Naive thymus-derived CD4-positive, alpha-beta T cell (primary cell): Measurements from ENCODE around the gene CACHD1. TPM values are rescaled to one million over a fixed set of nuclear protein-coding genes. Genes with fewer than 3 reads are reported as not detected.
"Not testable (repeated sequence)": the region's sequence is repeated elsewhere in the genome, so short reads cannot be mapped to it uniquely, and the experiment has no call there.

Experiments used
- ATAC-seq: fragments of 150-1000 bp; cut with Tn5 transposase; 2 replicates; pipeline ENCODE4 v1.10.0; 2021; ENCODE audit warnings: mild to moderate bottlenecking, moderate library complexity
- CTCF ChIA-PET: fragments of 350-600 bp; sonication (Branson Sonifier 250); formaldehyde crosslinking; loops from one replicate; lab custom pipeline; 2021; ENCODE audit warnings: antibody characterized with exemption; lab: Charles Lee
- POLR2A ChIA-PET: fragments of 350-600 bp; sonication (Branson Sonifier 250); formaldehyde crosslinking; loops from one replicate; lab custom pipeline; 2021; ENCODE audit warnings: antibody characterized with exemption, inconsistent platforms; lab: Charles Lee
- DNase-seq, 9 donors: peaks; one replicate each; pipeline versions ENCODE4 v3.0.0 to v3.0.0-alpha.2; 2020 to 2022; ENCODE audit warnings: mixed read lengths in 1 of 9
- H3K27ac ChIP-seq: one replicate; pipeline ENCODE4 v1.7.0; 2013; ENCODE audit warnings: mild to moderate bottlenecking, low read depth, low read length, moderate library complexity
- H3K27me3 ChIP-seq, 2 donors: one replicate each; pipeline ENCODE4 v1.7.0; 2013; ENCODE audit warnings: low read length in 2 of 2, mild to moderate bottlenecking in 2 of 2, moderate library complexity in 2 of 2; ENCODE audit not compliant: control insufficient read depth in 2 of 2, insufficient read depth in 2 of 2
- H3K36me3 ChIP-seq, 3 experiments: 1 replicate in 2 of 3; 2 replicates in 1 of 3; pipeline ENCODE4 v1.7.0; 2013; ENCODE audit warnings: low read length in 3 of 3, mild to moderate bottlenecking in 3 of 3, moderate library complexity in 1 of 3; ENCODE audit not compliant: insufficient read depth in 3 of 3, control insufficient read depth in 2 of 3
- H3K4me1 ChIP-seq, 2 donors: one replicate each; pipeline ENCODE4 v1.7.0; 2013; ENCODE audit warnings: low read length in 2 of 2, mild to moderate bottlenecking in 2 of 2, moderate library complexity in 1 of 2; ENCODE audit not compliant: control insufficient read depth in 2 of 2, insufficient read depth in 2 of 2
- H3K4me3 ChIP-seq: 2 replicates; pipeline ENCODE4 v1.7.0; 2013; ENCODE audit warnings: mild to moderate bottlenecking, low read length
- H3K9me3 ChIP-seq, 3 experiments: 1 replicate in 2 of 3; 2 replicates in 1 of 3; pipeline ENCODE4 v1.7.0; 2013; ENCODE audit warnings: low read length in 3 of 3; ENCODE audit not compliant: control insufficient read depth in 2 of 3
- H3K27ac Mint-ChIP-seq, 9 donors: one replicate each; pipeline ENCODE4 v1.8.0; 2020 to 2022; ENCODE audit warnings: mixed read lengths in 9 of 9, mild to moderate bottlenecking in 8 of 9, moderate library complexity in 5 of 9, inconsistent platforms in 2 of 9
- H3K27me3 Mint-ChIP-seq, 5 donors: one replicate each; pipeline ENCODE4 v1.8.0; 2021 to 2022; ENCODE audit warnings: mixed read lengths in 5 of 5, mild to moderate bottlenecking in 1 of 5
- H3K36me3 Mint-ChIP-seq, 5 donors: one replicate each; pipeline ENCODE4 v1.8.0; 2020 to 2022; ENCODE audit warnings: mixed read lengths in 5 of 5, mild to moderate bottlenecking in 3 of 5, inconsistent platforms in 1 of 5
- H3K4me1 Mint-ChIP-seq, 7 donors: one replicate each; pipeline ENCODE4 v1.8.0; 2020 to 2022; ENCODE audit warnings: mixed read lengths in 7 of 7, mild to moderate bottlenecking in 3 of 7, inconsistent platforms in 1 of 7
- H3K4me3 Mint-ChIP-seq, 10 donors: one replicate each; pipeline ENCODE4 v1.8.0; 2020 to 2022; ENCODE audit warnings: mild to moderate bottlenecking in 10 of 10, mixed read lengths in 10 of 10, moderate library complexity in 6 of 10, inconsistent platforms in 2 of 10
- H3K9me3 Mint-ChIP-seq, 11 donors: one replicate each; pipeline ENCODE4 v1.8.0; 2020 to 2022; ENCODE audit warnings: mixed read lengths in 11 of 11, mild to moderate bottlenecking in 4 of 11, inconsistent platforms in 1 of 11, moderate library complexity in 1 of 11
- intact Hi-C, 2 donors: fragments of 100-400 bp; cut with micrococcal nuclease; formaldehyde crosslinking; loops; one replicate each; pipeline ENCODE4 v1.15.1; 2023
- polyA plus RNA-seq, 2 donors: library from polyadenylated mRNA; unstranded; fragments of 300-500 nt; fragmentation: Illumina TruSeq; gene quantifications; one replicate each; pipeline ENCODE4 v1.2.3, GENCODE V29; 2021
- total RNA-seq, 6 experiments: library from RNA in 5 of 6; stranded (reverse) in 5 of 6; gene quantifications; 1 replicate in 5 of 6; 2 replicates in 1 of 6; pipeline ENCODE4 v1.2.3 and lab custom pipeline; 2021 to 2026

Gene CACHD1
- total and polyA plus RNA-seq, 7 experiments from 2014 or later = 0.15 to 9.0 (median 3.4) TPM

- H3K4me1 Mint-ChIP-seq = peaks cover 4 to 88% (median 42%) of the 10 kb centered on the region in 7 donors
- peak overlapping the region in 8 of 9 donors; percentile 57 to 92 (median 85) for H3K27ac Mint-ChIP-seq
- no peaks in the 10 kb centered on the region for H3K36me3 Mint-ChIP-seq
- H3K9me3 ChIP-seq = no peaks in the 10 kb centered on the region
- peaks cover 0 to 7% of the 10 kb centered on the region in 2 donors for H3K4me1 ChIP-seq
- intact Hi-C loops = loop anchor here (1.0 to 5.0 kb wide), 3 partner anchors 9 to 37 kb away; partner anchors contain the start of gene CACHD1 (in 1 of the 2)
- POLR2A ChIA-PET = interaction anchor here (0.8 kb wide), 1 partner anchor 17 kb away, joined by 4 read pairs; no protein-coding TSS in a partner anchor
- H3K27me3 Mint-ChIP-seq = peaks cover 0 to 32% (median 3%) of the 10 kb centered on the region in 5 donors
- DNase-seq = peak; percentile 18 to 65 (median 44)
- H3K27ac ChIP-seq = peak overlapping the region; percentile 62
- H3K4me3 Mint-ChIP-seq = peak overlapping the region; percentile 69 to 93 (median 90)
- no peaks in the 10 kb centered on the region for H3K9me3 Mint-ChIP-seq
- H3K4me3 ChIP-seq = peak overlapping the region; percentile 43
- CTCF ChIA-PET = interaction anchor here (0.8 kb wide), 1 partner anchor 29 kb away, joined by 3 read pairs; no protein-coding TSS in a partner anchor
- H3K27me3 ChIP-seq = no peaks in the 10 kb centered on the region
- H3K36me3 ChIP-seq = no peaks in the 10 kb centered on the region
- peak; percentile 83 for ATAC-seq
Measured at GRCh38 chr1:64505232-64505943, 35.5 kb downstream of the CACHD1 start.

DNA sequence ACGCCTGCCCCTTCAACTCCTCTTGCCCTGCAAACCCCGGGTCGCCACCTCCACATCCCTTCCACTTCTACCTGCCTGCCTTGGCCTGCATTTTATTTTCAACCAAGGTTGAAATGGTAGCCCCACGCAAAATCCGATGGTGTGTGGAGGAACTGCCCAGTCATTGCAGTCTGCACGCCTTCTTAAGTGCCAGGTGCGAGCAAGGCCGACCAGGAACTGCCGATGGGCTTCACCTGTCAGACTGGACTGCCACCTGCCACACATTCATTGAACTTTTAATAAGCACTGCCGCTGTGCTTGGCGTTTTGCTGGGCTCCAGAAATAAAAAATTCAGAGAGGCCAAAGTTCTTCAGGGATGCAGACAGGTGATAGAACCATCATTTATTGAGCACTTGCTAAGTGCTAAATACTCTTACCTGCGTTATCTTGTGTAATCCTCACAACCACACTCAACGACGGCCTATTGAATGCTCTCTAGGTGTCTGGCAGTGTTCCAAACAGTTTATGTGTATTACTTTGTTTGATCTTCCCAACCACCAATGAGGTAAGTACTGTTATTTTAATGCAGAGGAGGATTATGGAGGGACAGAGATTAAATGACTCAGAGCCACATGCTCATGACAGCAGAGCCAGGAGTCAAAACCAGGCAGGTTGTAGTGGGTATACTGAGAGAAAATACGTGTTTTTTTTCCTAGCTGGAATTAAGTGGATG, 36.2 kb downstream of the CACHD1 start:
- ChIA-PET POLR2A (interaction anchor here (0.7 to 2.1 kb wide), 3 partner anchors 33 to 51 kb away, joined by 3 to 8 read pairs (median 3); no protein-coding TSS in a partner anchor), CTCF (interaction anchor here (1.3 kb wide), 1 partner anchor 33 kb away, joined by 5 read pairs; no protein-coding TSS in a partner anchor)
- H3K9me3 ChIP-seq = no peaks in the 10 kb centered on the region
- H3K36me3 Mint-ChIP-seq = no peaks in the 10 kb centered on the region
- H3K27me3 ChIP-seq = no peaks in the 10 kb centered on the region
- H3K27ac Mint-ChIP-seq = peak overlapping the region in 8 of 9 donors; percentile 34 to 92 (median 85)
- no peaks in the 10 kb centered on the region for H3K36me3 ChIP-seq
- intact Hi-C loops = loop anchor here (1.0 to 5.0 kb wide), 7 partner anchors 10 to 44 kb away; partner anchors contain the start of gene CACHD1 (in 1 of the 2)
- H3K27ac ChIP-seq = peak overlapping the region; percentile 62
- H3K27me3 Mint-ChIP-seq = peaks cover 0 to 32% (median 3%) of the 10 kb centered on the region in 5 donors
- H3K9me3 Mint-ChIP-seq = no peaks in the 10 kb centered on the region
- H3K4me3 Mint-ChIP-seq = peak overlapping the region; percentile 69 to 93 (median 90)
- H3K4me1 Mint-ChIP-seq = peaks cover 9 to 94% (median 49%) of the 10 kb centered on the region in 7 donors
- H3K4me1 ChIP-seq = peaks cover 0 to 8% of the 10 kb centered on the region in 2 donors
- ATAC-seq (peak; percentile 52), DNase-seq (peak in 8 of 9 donors; percentile 8 to 75 (median 66))
- H3K4me3 ChIP-seq = peak overlapping the region; percentile 31

DNA sequence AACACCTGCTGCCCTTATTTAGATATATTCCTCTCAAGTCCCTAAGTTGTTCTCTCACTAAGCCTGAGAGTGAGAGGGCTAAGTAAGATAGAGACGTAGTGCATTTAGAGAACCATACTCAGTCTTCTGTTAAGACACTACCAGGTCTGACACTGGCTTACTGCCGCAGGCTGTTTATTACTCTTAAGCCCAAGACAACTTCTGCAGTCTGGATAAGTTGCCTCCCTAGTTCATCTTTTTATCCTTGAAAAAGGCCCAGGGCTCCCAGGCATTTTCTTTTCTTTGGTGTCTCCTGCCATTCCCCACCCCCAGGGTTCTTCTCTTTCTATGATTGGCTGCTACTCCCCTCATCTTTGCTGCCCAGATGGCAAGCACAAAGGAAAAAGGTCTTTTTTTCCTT, 38.7 kb downstream of the CACHD1 start:
- Histone ChIP-seq H3K27ac (no peak overlapping the region), H3K36me3 (no peaks in the 10 kb centered on the region), H3K27me3 (no peaks in the 10 kb centered on the region), H3K9me3 (no peaks in the 10 kb centered on the region), H3K4me3 (no peak overlapping the region), H3K4me1 (peaks cover 0 to 16% of the 10 kb centered on the region in 2 donors)
- Mint-ChIP-seq H3K4me3 (peak overlapping the region in 2 of 10 donors; percentile 5 to 29), H3K27me3 (peaks cover 0 to 25% (median 0%) of the 10 kb centered on the region in 5 donors), H3K4me1 (peaks cover 13 to 90% (median 66%) of the 10 kb centered on the region in 7 donors), H3K27ac (peak overlapping the region in 2 of 9 donors; percentile 17 to 66), H3K9me3 (no peaks in the 10 kb centered on the region), H3K36me3 (no peaks in the 10 kb centered on the region)
- ChIA-PET CTCF (no interaction called here), POLR2A (interaction anchor here (1.1 to 1.4 kb wide), 3 partner anchors 10 to 70 kb away, joined by 3 to 5 read pairs (median 3); no protein-coding TSS in a partner anchor)
- intact Hi-C loops = loop anchor here in 1 of 2 donors (5.0 kb wide), 1 partner anchor 34 kb away; no protein-coding TSS in a partner anchor
- ATAC-seq = no peak
- DNase-seq = no peak

GRCh38 chr1:64511044-64511443, 41.1 kb downstream of the CACHD1 start:
- Mint-ChIP-seq H3K27me3 (peaks cover 0 to 23% (median 0%) of the 10 kb centered on the region in 5 donors), H3K4me3 (peak overlapping the region in 5 of 10 donors; percentile 1 to 48 (median 30)), H3K9me3 (no peaks in the 10 kb centered on the region), H3K4me1 (peaks cover 5 to 88% (median 63%) of the 10 kb centered on the region in 7 donors), H3K36me3 (no peaks in the 10 kb centered on the region), H3K27ac (peak overlapping the region in 3 of 9 donors; percentile 12 to 43 (median 15))
- DNase-seq (no peak), ATAC-seq (no peak)
- ChIA-PET CTCF (interaction anchor here (0.6 to 1.5 kb wide), 2 partner anchors 9 to 19 kb away, joined by 3 read pairs; no protein-coding TSS in a partner anchor), POLR2A (interaction anchor here (0.5 kb wide), 1 partner anchor 19 kb away, joined by 3 read pairs; no protein-coding TSS in a partner anchor)
- Histone ChIP-seq H3K9me3 (no peaks in the 10 kb centered on the region), H3K36me3 (no peaks in the 10 kb centered on the region), H3K4me1 (peaks cover 0 to 10% of the 10 kb centered on the region in 2 donors), H3K27ac (no peak overlapping the region), H3K27me3 (no peaks in the 10 kb centered on the region), H3K4me3 (no peak overlapping the region)
- intact Hi-C loops = no loop called here

- Mint-ChIP-seq H3K4me1 (peaks cover 0 to 87% (median 56%) of the 10 kb centered on the region in 7 donors), H3K27ac (peak overlapping the region in 3 of 9 donors; percentile 9 to 67 (median 48)), H3K27me3 (peaks cover 0 to 17% (median 0%) of the 10 kb centered on the region in 5 donors), H3K4me3 (peak overlapping the region in 3 of 10 donors; percentile 0 to 32 (median 5))
- peak; percentile 70 for ATAC-seq
- H3K4me3 ChIP-seq, H3K27me3 ChIP-seq, H3K36me3 ChIP-seq, intact Hi-C loops, H3K27ac ChIP-seq, H3K9me3 ChIP-seq, H3K4me1 ChIP-seq, H3K36me3 Mint-ChIP-seq, DNase-seq, H3K9me3 Mint-ChIP-seq: not testable (repeated sequence)
- ChIA-PET POLR2A (interaction anchor here (0.5 to 0.9 kb wide), 2 partner anchors 25 to 202 kb away, joined by 3 to 6 read pairs; no protein-coding TSS in a partner anchor), CTCF (interaction anchor here (0.6 to 1.5 kb wide), 2 partner anchors 10 to 41 kb away, joined by 3 read pairs; no protein-coding TSS in a partner anchor)
Measured at GRCh38 chr1:64512206-64512605, 42.3 kb downstream of the CACHD1 start.

GRCh38 chr1:64513545-64513944, 43.6 kb downstream of the CACHD1 start:
- no peak for ATAC-seq
- Mint-ChIP-seq H3K27ac (peak overlapping the region in 4 of 9 donors; percentile 0 to 63 (median 34)), H3K27me3 (peaks cover 0 to 13% (median 0%) of the 10 kb centered on the region in 5 donors), H3K9me3 (no peaks in the 10 kb centered on the region), H3K4me3 (peak overlapping the region in 2 of 10 donors; percentile 1 to 6), H3K4me1 (peaks cover 0 to 77% (median 49%) of the 10 kb centered on the region in 7 donors), H3K36me3 (no peaks in the 10 kb centered on the region)
- ChIA-PET POLR2A (interaction anchor here (0.5 to 1.0 kb wide), 3 partner anchors 23 to 556 kb away, joined by 3 read pairs; no protein-coding TSS in a partner anchor), CTCF (no interaction called here)
- DNase-seq = no peak
- intact Hi-C loops = no loop called here
- Histone ChIP-seq H3K36me3 (no peaks in the 10 kb centered on the region), H3K4me3 (no peak overlapping the region), H3K27ac (no peak overlapping the region), H3K4me1 (peaks cover 0 to 10% of the 10 kb centered on the region in 2 donors), H3K27me3 (no peaks in the 10 kb centered on the region), H3K9me3 (no peaks in the 10 kb centered on the region)
